ENCODE results near the gene BIN2.
"Not testable (repeated sequence)": the region's sequence is repeated elsewhere in the genome, so short reads cannot be mapped to it uniquely, and the experiment has no call there.

Gene BIN2

DNA sequence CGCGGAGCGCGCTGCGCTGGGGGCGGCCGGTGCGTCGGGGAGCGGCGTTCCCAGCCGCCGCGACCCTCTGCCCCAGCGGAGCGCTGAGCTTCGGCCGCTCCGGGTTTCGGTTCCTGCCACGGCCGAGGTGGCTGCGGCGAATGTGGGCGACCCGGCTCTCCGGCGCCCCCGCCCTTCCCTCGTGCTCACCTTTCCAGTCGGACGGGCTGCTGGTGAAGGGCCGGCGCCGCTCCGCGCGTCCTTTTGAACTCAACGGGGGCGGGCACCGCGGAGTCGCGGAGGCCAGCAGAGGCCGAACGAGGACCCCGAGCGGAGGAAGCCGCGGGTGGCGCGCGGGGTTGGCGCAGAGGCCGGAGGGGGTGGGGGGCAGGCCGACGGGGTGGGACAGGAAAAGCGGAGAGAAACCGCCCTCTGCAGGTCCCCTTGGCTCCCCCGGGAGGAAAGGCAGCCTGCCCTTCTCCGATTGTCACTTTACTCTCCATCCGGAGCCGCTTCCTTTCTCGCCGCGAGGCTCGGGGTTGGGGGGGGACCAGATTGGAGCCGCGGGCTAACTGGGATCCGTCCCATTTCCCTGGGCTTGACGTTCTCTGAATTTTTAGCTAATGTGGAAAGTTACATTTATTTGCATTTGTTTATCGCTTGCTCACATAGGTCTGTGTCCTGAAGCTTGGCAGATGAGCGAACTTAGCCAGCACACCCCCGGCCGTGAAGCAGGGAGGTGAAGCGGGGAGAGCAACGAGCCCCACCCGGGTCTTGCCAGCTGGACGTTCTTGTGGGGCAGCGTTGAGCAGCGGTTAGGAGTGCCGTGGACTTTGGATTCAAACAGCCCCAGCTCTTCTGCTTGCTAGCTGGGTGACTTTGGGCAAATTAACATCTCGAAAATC lies 53.7 kb downstream of the BIN2 start, which contains the start of gene SMAGP:
Gene SMAGP (minus strand): TSS at position 349 of the 884 bp plus-strand sequence. CDS start 1,137 bp downstream, outside the sequence.
- H3K4me3 ChIP-seq (ENCODE audit: low read depth, low read length), result peak within 1 kb of the TSS; percentile 70
- DNase-seq (ENCODE audit: low read depth), result no peak

DNA sequence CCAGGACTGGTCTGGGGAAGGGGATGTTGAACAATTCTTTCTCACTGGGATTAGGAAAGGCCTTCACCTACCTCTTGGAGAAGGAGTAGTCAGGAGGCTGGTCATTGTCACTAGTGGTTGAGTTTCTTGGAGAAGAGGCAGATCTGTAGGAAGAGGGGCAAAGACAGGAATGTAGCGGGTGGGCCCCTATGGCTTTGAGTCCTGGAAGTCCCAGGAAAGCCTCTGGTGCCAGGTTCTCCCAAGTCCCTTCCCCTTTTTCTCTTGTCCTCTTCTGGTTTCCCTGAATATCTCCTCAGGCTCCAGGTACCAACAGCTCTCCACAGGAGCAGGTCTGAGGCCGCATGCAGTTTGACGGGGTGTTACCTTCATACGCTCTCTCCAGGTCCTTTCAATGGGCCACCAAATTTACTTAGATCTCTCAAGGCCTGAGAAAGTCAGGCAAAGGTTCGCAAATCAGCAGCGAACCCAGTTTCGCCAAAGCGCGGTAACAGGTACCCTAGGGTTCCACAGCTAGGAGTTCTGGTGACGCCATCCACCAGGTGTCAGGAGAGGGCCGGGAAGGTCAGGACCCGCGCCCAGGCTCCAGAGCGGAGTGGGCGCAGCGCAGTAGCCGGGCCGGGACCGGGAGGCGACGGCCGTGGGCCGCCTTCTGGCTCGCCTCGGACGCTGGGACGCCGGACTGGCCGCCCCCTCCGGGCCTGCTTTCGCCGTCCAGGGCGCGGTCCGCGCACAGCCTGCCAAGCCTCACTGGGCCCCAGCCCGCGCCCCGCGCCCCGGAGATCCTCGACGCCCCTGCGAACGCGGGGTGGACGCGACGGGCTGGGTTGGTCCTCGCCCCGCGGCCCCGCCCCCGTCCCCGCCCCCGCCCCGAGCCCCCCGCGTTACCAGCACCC lies 54.6 kb downstream of the BIN2 start:
- H3K4me3 ChIP-seq (ENCODE audit: low read depth, low read length), result peak overlapping the region; percentile 70
- TF ChIP-seq, protein P1, sequence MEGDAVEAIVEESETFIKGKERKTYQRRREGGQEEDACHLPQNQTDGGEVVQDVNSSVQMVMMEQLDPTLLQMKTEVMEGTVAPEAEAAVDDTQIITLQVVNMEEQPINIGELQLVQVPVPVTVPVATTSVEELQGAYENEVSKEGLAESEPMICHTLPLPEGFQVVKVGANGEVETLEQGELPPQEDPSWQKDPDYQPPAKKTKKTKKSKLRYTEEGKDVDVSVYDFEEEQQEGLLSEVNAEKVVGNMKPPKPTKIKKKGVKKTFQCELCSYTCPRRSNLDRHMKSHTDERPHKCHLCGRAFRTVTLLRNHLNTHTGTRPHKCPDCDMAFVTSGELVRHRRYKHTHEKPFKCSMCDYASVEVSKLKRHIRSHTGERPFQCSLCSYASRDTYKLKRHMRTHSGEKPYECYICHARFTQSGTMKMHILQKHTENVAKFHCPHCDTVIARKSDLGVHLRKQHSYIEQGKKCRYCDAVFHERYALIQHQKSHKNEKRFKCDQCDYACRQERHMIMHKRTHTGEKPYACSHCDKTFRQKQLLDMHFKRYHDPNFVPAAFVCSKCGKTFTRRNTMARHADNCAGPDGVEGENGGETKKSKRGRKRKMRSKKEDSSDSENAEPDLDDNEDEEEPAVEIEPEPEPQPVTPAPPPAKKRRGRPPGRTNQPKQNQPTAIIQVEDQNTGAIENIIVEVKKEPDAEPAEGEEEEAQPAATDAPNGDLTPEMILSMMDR (IDR thresholded peaks at IDR 0.05; ENCODE audit: low read depth, low read length, missing control alignments), result peak; percentile 51
- no peak for DNase-seq (ENCODE audit: low read depth)

More for the DNA sequence above, 53.7 kb downstream of the BIN2 start, which contains the start of gene SMAGP:
- TF ChIP-seq, protein P1 (IDR thresholded peaks at IDR 0.05; ENCODE audit: low read depth, low read length, missing control alignments), result peak; percentile 2

DNA sequence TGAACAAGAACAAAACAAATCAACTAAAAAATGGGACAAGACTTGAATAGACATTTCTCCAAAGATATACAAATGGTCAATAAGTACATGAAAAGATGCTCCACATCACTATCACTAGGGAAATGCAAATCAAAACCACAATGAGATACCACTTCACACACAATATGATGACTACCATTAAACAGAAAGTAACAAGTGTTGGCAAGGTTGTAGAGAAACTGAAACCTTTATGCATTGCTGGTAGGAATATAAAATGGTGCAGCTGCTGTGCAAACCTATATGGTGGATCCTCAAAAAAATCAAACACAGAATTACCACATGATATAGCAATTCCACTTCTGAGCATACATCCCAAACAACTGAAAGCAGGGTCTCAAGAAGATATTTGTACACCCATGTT lies 59.0 kb downstream of the BIN2 start:
- H3K4me3 ChIP-seq (ENCODE audit: low read depth, low read length), result no peak overlapping the region
- no peak for DNase-seq (ENCODE audit: low read depth)
- TF ChIP-seq, protein P1 (IDR thresholded peaks at IDR 0.05; ENCODE audit: low read depth, low read length, missing control alignments), result no peak

DNA sequence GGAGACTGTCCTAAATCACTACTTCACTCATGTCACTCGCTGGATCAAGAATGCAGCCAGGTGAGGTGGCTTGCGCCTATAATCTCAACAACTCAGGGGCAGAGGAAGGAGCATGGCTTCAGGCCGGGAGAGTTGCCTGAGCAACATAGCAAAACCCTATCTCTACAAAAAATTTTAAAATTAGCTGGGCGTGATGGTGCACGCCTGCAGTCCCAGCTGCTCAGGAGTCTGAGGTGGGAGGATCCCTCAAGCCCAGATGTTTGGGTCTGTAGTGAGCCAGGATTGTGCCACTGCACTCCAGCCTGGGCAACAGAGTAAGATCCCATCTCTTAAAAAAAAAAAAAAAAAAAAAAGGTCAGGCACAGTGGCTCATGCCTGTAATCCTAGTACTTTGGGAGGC lies 59.7 kb downstream of the BIN2 start:
- no peak for DNase-seq (ENCODE audit: low read depth)
- TF ChIP-seq, protein P1 (IDR thresholded peaks at IDR 0.05; ENCODE audit: low read depth, low read length, missing control alignments), result no peak

DNA sequence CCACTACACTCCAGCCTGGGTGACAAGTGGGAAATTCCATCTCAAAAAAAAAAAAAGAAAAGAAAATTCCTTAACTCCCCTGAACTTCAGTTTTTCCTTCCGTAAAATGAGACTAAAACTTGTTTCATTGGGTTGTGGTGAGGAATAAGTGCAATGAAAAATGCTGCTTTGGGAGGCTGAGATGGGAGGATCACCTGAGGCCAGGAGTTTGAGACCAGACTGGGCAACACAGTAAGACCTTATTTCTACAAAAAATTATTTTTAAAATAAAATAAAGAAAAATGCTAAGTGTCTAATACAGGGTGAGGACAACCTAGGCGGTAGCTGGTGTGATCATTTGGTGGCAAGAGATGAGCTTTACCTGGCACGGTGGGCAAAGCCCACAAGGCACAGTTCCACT lies 60.6 kb downstream of the BIN2 start:
- TF ChIP-seq, protein P1 (IDR thresholded peaks at IDR 0.05; ENCODE audit: low read depth, low read length, missing control alignments), result no peak
- H3K4me3 ChIP-seq (ENCODE audit: low read depth, low read length), result no peak overlapping the region
- DNase-seq (ENCODE audit: low read depth), result no peak

More for the DNA sequence above, 59.7 kb downstream of the BIN2 start:
- H3K4me3 ChIP-seq (ENCODE audit: low read depth, low read length), result no peak overlapping the region

DNA sequence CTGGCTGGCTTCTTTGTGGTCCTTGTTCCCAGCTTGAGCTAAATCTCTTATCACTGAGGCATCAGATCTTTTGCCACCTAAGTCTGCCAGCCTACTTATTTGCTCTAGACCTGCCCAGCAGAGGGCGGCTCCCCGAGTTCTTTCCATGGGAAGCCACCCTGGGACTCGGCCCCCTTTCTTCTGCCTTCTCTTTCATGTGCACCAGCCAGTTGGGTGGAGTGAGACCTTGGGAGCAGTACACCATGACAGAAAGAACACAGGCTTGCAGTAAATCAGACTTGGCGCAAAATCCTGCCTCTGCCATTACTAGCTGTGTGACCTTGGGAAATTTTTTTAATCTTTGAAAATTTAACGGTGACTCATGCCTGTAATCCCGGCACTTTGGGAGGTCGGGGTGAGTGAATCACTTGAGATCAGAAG lies 61.2 kb downstream of the BIN2 start:
- H3K4me3 ChIP-seq (ENCODE audit: low read depth, low read length), result no peak overlapping the region
- no peak for DNase-seq (ENCODE audit: low read depth)
- TF ChIP-seq, protein P1 (IDR thresholded peaks at IDR 0.05; ENCODE audit: low read depth, low read length, missing control alignments), result peak; percentile 46

DNA sequence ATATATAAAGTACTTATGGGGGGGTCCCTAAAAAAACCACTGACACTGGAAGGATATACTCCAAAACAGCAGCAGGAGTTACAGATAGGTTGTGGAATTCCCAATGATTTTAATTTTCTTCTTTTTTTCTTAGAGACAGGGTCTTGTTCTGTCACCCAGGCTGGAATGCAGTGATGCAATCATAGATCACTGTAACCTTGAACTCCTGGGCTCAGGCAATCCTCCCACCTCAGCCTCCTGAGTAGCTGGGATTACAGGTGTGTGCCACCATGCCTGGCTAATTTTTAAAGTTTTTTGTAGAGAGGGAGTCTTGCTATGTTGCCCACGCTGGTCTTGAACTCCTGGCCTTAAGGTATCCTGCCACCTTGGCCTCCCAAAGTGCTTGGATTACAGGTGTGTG lies 64.4 kb downstream of the BIN2 start:
- DNase-seq (ENCODE audit: low read depth); H3K4me3 ChIP-seq (ENCODE audit: low read depth, low read length): not testable (repeated sequence)
